Stimulated activated naive B cell treated with anti-CD40 and anti-IgM and Interleukin-4, amounts not matched to agents 10 μg/mL and 1 μg/mL and 100 μg/mL, for 72 hours (primary cell): ENCODE data around the gene PDGFA.

Experiments used
- ATAC-seq, 2 donors: fragments of 150-1000 bp; cut with Tn5 transposase; replicated peaks; 2 replicates each; pipeline ENCODE4 v1.10.0; 2021; ENCODE audit warnings: moderate library complexity in 1 of 2
- DNase-seq: peaks from one replicate; pipeline ENCODE4 v3.0.0; 2021
- H3K27ac Mint-ChIP-seq: one replicate; pipeline ENCODE4 v1.8.0; 2022; ENCODE audit warnings: mild to moderate bottlenecking, mixed read lengths
- H3K27me3 Mint-ChIP-seq, 2 donors: one replicate each; pipeline ENCODE4 v1.8.0; 2022; ENCODE audit warnings: mixed read lengths in 2 of 2
- H3K36me3 Mint-ChIP-seq, 2 donors: one replicate each; pipeline ENCODE4 v1.8.0; 2022; ENCODE audit warnings: mixed read lengths in 2 of 2, mild to moderate bottlenecking in 1 of 2
- H3K4me1 Mint-ChIP-seq, 2 donors: one replicate each; pipeline ENCODE4 v1.8.0; 2022; ENCODE audit warnings: mixed read lengths in 2 of 2, mild to moderate bottlenecking in 1 of 2
- H3K4me3 Mint-ChIP-seq, 2 donors: one replicate each; pipeline ENCODE4 v1.8.0; 2022; ENCODE audit warnings: mild to moderate bottlenecking in 2 of 2, mixed read lengths in 2 of 2, moderate library complexity in 1 of 2
- H3K9me3 Mint-ChIP-seq, 2 donors: one replicate each; pipeline ENCODE4 v1.8.0; 2022; ENCODE audit warnings: mixed read lengths in 2 of 2, mild to moderate bottlenecking in 1 of 2

The PDGFA gene

DNA sequence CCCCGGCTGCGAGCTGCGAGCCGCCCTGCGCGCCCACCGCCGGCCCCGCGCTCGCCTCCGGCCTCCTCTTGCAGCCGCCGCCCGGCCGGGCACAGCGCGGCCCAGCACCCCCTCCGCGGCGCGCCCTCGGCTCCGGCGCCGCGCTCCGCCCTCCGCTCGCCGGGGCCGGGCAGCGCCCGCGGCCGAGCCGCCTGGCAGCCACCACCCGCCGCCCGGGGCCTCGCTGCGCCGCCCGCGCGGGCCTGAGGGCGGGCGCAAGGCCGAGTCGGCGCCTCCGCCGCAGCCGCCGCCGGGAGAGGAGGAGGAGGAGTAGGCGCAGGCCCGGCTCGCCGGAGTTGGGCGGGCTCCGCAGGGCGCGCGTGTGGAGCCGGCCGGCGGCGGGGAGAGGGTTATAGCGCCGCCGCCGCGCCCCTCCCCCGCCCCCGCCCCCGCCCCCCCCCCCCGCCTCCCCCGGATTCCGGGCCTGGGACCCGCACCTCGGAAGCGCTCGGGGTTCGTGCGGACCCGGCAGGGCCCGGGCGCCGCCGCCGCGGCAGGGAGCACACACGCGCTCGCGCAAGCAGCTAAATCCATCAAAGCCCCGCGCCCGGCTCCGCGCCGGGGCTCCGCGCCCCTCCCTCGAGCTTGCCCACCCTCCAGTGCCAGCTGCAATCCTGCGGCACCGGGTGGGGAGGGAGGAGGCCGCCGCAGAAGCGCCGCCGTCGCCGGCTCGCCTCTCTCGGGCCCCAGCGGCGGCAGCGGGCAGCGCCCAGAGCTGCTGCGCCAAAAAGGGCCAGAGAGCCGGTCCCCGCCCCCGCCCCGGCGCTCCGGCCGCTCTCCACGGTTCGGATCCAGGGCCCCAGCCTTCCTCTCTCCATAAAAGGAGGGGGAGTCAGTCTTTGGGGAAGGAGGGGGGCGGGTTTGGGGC, at the start of gene PDGFA:
Gene PDGFA (minus strand): TSS at position 363 of the 907 bp plus-strand sequence. CDS start 845 bp downstream, outside the sequence.
- ATAC-seq (peak; percentile 21 to 33), DNase-seq (peak; percentile 44)
- Mint-ChIP-seq H3K27me3 (peaks cover 18 to 38% of the 10 kb centered on the region in 2 donors), H3K36me3 (peaks cover 0 to 13% of the 10 kb centered on the region in 2 donors), H3K9me3 (no peaks in the 10 kb centered on the region), H3K4me3 (peak within 1 kb of the TSS; percentile 83 to 90), H3K4me1 (peaks cover 19 to 28% of the 10 kb centered on the region in 2 donors), H3K27ac (peak within 1 kb of the TSS; percentile 71)

DNA sequence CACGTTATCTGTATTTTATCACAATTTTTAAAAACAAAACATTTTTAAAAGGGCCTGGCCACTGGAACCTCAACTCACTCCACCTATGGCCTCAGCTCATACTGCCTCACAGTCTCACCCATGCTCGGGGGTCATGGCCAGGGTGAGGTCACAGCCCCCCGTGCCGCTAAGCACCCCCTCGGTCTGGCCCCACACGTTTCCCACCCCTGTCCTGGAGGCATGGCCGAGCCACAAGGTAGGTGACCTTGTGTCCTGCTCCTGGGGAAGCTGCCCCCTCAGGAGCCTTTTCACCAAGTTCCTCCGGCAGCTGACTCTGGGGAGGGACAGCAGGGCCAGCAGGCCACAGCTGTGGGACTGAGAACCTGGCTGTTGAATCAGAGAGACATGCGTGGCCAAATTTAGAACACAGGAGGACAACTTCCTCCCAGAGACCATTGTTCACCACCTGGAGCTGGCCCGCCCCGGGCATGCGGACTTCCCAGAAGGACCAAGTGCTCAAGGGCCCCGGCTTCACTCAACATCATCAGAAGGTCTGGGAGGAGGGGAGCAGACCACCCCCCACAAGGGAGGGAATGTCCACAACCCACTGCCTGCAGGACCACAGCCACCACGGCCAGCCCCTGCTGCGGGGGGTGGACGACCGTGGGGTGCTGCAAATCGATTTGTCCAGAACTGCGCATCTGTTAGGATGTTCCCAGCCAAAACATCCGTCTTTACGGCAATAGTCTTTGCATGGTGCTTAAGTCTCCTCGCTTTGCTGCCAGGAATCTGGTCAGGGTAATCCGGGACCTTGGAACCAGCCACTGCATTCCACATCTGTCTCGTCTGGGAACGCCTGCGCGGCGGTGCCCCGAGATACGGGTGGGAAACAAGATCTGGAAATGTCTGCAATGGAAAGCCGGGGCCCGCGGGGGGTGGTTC, 48.6 kb upstream of the PDGFA start:
- ATAC-seq (no peak), DNase-seq (no peak)
- Mint-ChIP-seq H3K9me3 (no peaks in the 10 kb centered on the region), H3K36me3 (peaks cover 5 to 7% of the 10 kb centered on the region in 2 donors), H3K27me3 (no peaks in the 10 kb centered on the region), H3K4me3 (no peak overlapping the region), H3K4me1 (no peaks in the 10 kb centered on the region), H3K27ac (no peak overlapping the region)

DNA sequence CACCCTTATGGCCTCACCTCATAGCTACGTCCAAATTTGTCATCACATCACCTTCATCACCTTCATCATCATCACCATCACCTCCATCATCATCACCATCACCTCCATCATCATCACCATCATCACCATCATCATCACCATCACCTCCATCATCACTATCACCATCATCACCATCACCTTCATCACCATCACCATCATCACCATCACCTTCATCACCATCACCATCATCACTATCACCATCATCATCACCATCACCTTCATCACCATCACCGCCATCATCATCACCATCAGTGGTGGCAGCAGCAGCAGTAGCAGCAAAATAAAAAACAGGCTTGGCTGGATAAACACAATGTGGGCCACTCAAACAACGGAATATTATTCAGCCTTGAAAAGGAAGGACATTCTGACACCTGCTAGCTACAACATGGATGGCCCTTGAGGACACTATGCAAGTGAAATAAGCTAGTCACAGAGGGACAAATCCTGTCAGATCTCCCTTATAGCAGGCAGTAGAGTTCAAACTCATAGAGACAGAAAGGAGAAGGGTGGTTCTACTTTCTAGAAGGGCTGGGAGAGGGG, 47.7 kb upstream of the PDGFA start:
- no peak for ATAC-seq
- Mint-ChIP-seq H3K9me3 (no peaks in the 10 kb centered on the region), H3K27ac (no peak overlapping the region), H3K4me3 (no peak overlapping the region), H3K4me1 (no peaks in the 10 kb centered on the region), H3K27me3 (no peaks in the 10 kb centered on the region), H3K36me3 (peaks cover 5 to 12% of the 10 kb centered on the region in 2 donors)
- no peak for DNase-seq

DNA sequence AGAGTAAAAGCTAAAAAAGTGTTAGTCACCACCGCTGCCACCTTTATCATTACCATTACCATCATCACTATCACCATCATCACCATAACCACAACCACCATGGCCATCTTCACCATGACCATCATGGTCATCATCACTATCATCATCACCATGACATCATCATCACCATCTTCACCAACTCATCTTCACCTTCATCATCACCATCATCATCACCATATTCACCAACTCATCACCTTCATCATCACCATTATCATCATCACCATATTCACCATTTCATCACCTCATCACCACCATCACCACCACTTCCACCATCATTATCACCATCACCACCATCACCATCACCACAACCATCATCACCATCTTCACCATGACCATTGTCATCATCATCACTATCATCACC, 46.5 kb upstream of the PDGFA start:
- Mint-ChIP-seq H3K4me3 (no peak overlapping the region), H3K36me3 (peaks cover 9 to 16% of the 10 kb centered on the region in 2 donors), H3K27ac (no peak overlapping the region), H3K27me3 (no peaks in the 10 kb centered on the region), H3K9me3 (no peaks in the 10 kb centered on the region), H3K4me1 (no peaks in the 10 kb centered on the region)
- ATAC-seq = no peak
- no peak for DNase-seq

DNA sequence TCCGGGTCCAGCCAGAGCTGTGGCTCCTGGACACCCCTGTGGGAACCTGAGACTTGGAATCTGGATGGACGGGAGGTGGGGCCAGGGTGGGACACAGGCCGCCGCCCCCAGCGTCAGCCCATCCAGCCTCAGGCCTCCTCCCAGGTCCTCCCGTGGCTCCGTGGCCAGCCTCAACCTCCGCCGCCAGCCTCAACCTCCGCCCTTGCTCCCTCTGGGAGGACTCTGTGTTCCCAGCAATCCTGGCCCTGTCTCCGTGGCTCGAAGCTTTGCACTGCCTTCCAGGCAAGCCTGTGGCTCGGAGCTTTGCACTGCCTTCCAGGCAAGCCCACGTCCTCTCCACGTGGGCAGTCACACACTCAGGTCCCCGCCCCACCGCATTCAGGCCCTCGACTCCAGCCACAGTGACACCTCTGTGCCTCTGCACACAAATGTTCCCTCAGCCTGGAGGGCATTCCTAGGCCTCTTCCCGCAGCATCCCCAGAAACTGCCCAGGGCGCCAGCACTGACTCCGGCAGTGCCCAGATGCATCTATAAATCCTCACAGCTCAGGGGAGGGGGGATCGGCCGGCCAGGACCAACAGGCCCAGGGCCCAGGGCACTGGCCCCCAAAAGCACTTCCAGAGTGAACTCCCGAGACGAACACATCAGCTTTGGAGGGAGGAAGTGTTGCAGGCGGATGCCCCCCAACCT, 44.7 kb upstream of the PDGFA start:
- H3K27me3 Mint-ChIP-seq = no peaks in the 10 kb centered on the region
- no peak for DNase-seq
- no peaks in the 10 kb centered on the region for H3K4me1 Mint-ChIP-seq
- H3K36me3 Mint-ChIP-seq = peaks cover 13 to 26% of the 10 kb centered on the region in 2 donors
- H3K4me3 Mint-ChIP-seq = no peak overlapping the region
- H3K27ac Mint-ChIP-seq = no peak overlapping the region
- no peak for ATAC-seq
- no peaks in the 10 kb centered on the region for H3K9me3 Mint-ChIP-seq

DNA sequence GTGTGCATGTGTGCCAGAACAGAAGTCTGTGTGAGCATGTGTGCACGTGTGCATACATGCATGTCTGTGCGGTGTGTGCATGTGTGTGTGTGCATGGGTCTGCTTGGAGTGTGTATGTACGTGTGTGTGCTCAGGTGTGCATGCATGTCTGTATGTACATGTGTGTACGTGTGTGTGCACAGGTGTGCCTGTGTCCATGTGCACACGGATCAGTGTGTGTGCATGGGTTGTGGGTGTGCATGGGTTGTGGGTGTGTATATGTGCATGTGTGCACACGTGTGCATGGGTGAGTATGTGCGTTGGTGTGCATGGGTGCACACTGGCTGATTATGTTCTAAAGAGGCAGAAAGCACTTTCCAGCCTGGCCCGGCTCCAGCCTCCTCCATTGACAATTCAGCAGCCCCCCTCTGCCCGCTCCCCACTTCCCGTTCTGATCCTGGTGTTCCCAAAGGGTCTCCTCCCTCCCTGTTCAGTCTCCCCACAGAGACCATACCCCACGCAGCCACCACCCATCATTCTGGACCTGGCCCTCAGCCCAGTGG, 44.1 kb upstream of the PDGFA start:
- H3K27ac Mint-ChIP-seq = no peak overlapping the region
- ATAC-seq (no peak), DNase-seq (no peak)
- no peaks in the 10 kb centered on the region for H3K27me3 Mint-ChIP-seq
- H3K9me3 Mint-ChIP-seq = no peaks in the 10 kb centered on the region
- no peak overlapping the region for H3K4me3 Mint-ChIP-seq
- peaks cover 17 to 30% of the 10 kb centered on the region in 2 donors for H3K36me3 Mint-ChIP-seq
- H3K4me1 Mint-ChIP-seq = no peaks in the 10 kb centered on the region

DNA sequence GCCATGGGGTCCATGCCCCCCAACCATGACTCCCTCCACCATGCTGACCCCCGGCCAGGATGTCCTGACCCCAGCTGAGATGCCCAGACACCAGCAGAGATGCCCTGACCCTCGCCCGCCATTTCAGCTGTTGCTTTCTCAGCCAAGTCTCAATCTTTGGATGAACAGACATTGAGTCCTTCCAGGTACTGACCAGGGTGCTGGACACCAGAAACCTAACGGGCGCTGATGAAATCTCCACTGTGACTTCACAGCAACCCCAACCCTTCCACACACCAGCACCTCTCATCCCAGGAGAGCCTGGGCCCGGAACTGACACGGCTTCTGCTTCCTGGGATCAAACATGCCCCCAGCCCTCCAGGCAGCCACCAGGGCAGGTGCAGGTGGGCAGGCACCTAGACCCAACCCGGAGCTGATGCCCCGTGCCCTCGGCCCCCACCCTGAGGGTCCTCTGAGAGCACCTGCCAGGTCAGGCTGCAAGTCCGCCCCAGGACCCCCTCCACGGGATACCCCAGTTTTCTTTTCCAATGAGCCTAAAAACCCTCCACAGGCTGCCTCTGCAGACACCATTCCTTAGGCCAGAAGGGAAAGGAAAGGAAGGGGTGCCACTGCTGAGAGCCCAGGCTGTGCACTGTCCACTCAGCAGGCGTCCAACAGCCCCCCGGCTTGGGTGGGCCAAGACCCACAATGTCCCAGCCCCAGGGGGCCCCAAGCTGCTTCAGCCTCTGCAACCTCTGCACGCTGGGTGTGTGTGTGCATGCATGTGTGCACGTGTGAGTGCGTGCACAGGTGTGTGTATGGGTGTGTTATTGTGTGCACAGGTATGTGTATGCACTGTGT, 43.4 kb upstream of the PDGFA start:
- Mint-ChIP-seq H3K4me3 (no peak overlapping the region), H3K4me1 (no peaks in the 10 kb centered on the region)

DNA sequence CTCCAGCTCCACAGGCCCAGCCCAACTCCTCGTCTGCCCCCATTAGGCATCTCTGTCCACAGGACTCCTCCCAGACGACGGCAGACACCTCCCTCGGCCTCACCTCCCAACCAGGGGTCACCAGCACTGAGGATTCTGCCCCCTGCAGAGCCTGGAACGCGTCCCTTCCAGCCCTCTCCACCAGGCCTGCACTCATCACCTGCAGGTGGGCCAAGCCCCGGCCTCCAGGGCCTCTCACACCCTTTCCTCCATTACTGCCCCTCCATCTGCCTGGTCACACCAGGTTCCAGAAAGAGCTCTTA, 42.7 kb upstream of the PDGFA start:
- Mint-ChIP-seq H3K4me3 (no peak overlapping the region), H3K36me3 (peaks cover 20 to 36% of the 10 kb centered on the region in 2 donors), H3K9me3 (no peaks in the 10 kb centered on the region), H3K27me3 (no peaks in the 10 kb centered on the region), H3K27ac (no peak overlapping the region), H3K4me1 (no peaks in the 10 kb centered on the region)
- no peak for DNase-seq
- no peak for ATAC-seq

More for the DNA sequence above, 43.4 kb upstream of the PDGFA start:
- DNase-seq = no peak
- peaks cover 17 to 30% of the 10 kb centered on the region in 2 donors for H3K36me3 Mint-ChIP-seq
- no peak for ATAC-seq
- no peaks in the 10 kb centered on the region for H3K27me3 Mint-ChIP-seq
- H3K9me3 Mint-ChIP-seq = no peaks in the 10 kb centered on the region
- no peak overlapping the region for H3K27ac Mint-ChIP-seq

DNA sequence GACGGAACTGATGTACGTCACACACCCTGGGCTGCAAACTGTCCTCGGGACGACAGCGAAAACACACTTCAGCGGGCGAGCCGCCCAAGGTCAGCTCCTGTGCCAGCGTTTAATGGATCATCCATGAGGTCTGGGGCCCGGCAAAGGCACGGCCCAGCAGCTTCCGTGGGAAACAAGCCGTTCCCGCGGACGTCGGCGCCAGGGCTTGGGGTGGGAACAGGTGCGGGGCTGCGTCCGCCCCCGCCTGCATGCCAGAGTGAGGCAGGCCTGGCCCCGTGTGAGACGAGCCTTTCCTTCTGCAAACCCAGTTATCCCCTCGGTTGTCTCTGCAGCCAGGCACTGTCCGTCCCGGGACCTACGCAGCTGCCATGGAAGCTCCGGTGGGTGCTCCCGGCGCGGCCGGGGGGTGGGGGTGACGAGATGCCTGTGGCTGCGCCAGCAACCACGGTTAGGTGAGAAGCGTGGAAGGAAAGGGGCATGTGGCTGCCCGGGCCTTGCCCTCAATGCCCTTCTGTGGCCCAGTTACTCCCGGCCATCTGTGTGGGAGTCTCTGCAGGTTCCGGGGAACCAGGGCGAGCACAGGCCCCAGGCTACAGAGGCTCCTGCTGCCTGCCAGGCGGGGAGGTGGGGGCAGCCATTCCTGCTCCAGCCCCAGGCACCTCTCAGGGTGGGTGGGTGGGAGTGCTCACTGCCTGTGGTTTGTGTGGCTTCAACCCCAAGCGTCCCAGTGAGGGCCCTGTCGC, 42.2 kb upstream of the PDGFA start:
- no peak for ATAC-seq
- no peak overlapping the region for H3K27ac Mint-ChIP-seq
- no peak for DNase-seq
- H3K9me3 Mint-ChIP-seq = no peaks in the 10 kb centered on the region
- peaks cover 21 to 39% of the 10 kb centered on the region in 2 donors for H3K36me3 Mint-ChIP-seq
- no peaks in the 10 kb centered on the region for H3K4me1 Mint-ChIP-seq
- no peaks in the 10 kb centered on the region for H3K27me3 Mint-ChIP-seq
- no peak overlapping the region for H3K4me3 Mint-ChIP-seq

DNA sequence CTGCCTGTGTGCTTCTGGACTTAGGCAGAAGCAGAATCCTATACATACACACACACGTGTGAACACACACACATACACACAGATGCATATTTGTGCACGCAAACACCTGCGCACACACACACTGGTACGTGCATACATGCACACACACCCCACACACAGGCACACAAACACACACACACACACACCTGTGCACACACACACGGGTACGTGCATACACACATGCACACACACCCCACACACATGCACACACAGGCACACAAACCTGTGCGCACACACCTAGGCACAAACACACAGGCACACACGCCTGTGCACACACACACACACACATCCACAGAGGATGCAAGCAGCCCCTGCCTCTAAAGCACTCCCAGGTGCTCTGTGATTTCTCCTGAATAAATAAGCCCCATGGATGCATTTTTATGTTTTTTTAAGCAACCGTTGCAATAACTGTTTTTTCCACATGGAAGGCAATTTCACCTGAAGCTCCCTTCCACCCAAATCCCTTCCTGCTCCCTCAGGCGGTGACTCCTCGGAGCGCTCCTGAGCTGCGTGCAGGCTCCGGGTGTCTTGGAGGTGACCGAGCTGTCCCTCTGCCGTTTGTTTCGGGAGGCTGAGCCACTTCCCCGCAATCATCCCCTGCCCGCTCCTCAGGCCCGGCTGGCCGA, 41.5 kb upstream of the PDGFA start:
- ATAC-seq = no peak
- H3K4me3 Mint-ChIP-seq = no peak overlapping the region
- DNase-seq = no peak
- H3K4me1 Mint-ChIP-seq = no peaks in the 10 kb centered on the region
- H3K27me3 Mint-ChIP-seq = no peaks in the 10 kb centered on the region
- peaks cover 21 to 39% of the 10 kb centered on the region in 2 donors for H3K36me3 Mint-ChIP-seq
- H3K9me3 Mint-ChIP-seq = no peaks in the 10 kb centered on the region
- no peak overlapping the region for H3K27ac Mint-ChIP-seq

DNA sequence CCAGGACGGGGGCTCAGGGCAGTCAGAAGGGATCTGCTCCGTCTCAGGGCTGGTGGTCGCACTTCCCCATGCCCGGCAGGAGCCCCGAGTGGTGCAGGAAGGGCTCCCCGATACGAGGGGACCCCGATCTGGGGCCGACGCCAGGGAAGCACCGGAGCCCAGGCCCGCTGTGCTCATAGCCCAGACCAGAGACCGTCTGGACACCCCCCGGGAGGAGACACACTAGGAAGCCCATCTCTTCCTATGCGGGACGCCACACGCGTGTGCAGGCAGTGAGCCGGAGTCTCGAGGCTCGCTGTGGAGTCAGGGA, 39.7 kb upstream of the PDGFA start:
- H3K36me3 Mint-ChIP-seq = peaks cover 27 to 48% of the 10 kb centered on the region in 2 donors
- no peaks in the 10 kb centered on the region for H3K4me1 Mint-ChIP-seq
- no peaks in the 10 kb centered on the region for H3K9me3 Mint-ChIP-seq
- no peaks in the 10 kb centered on the region for H3K27me3 Mint-ChIP-seq
- no peak for ATAC-seq
- no peak overlapping the region for H3K27ac Mint-ChIP-seq
- no peak for DNase-seq
- no peak overlapping the region for H3K4me3 Mint-ChIP-seq

DNA sequence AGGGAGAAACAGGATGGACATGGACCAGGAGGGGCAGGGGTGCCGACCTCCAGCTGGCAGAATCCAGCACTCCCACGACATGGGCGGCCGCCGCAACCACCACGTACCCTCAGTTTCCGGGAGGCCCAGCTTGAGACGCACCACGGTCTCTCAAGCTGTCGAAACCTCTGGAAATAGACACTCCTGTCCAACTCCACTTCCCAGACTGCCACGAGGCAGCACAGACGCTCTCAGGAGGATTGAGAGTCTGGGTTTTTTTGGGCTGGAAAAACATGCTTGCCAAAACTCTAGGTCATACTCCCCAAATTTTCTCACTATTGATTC, 37.9 kb upstream of the PDGFA start:
- H3K27ac Mint-ChIP-seq = no peak overlapping the region
- H3K36me3 Mint-ChIP-seq = peaks cover 28 to 46% of the 10 kb centered on the region in 2 donors
- H3K9me3 Mint-ChIP-seq = no peaks in the 10 kb centered on the region
- no peaks in the 10 kb centered on the region for H3K4me1 Mint-ChIP-seq
- DNase-seq (no peak), ATAC-seq (no peak)
- no peaks in the 10 kb centered on the region for H3K27me3 Mint-ChIP-seq
- no peak overlapping the region for H3K4me3 Mint-ChIP-seq
